Kidney epithelial cell (primary cell): Measurements from ENCODE around the gene PLA2G4F. TPM values are rescaled to one million over a fixed set of nuclear protein-coding genes. Genes with fewer than 3 reads are reported as not detected.

Source experiments
- DNase-seq: peaks from one replicate; pipeline ENCODE4 v3.0.0-alpha.2; 2010; ENCODE audit warnings: low read depth
- H3K27me3 ChIP-seq: 2 replicates; pipeline ENCODE4 v1.6.0; 2011; ENCODE audit warnings: low read length; ENCODE audit not compliant: control insufficient read depth, insufficient read depth
- H3K36me3 ChIP-seq: 2 replicates; pipeline ENCODE4 v1.5.1; 2011; ENCODE audit warnings: low read length; ENCODE audit not compliant: control insufficient read depth, insufficient read depth
- H3K4me3 ChIP-seq: 2 replicates; pipeline ENCODE4 v1.5.1; 2011; ENCODE audit warnings: low read depth, mild to moderate bottlenecking, control low read depth, low read length
- CTCF ChIP-seq: IDR thresholded peaks from 2 replicates; pipeline ENCODE4 v1.5.1; 2011; ENCODE audit warnings: mild to moderate bottlenecking, moderate library complexity, low read length, control low read depth, inconsistent platforms; ENCODE audit not compliant: insufficient read depth, poor library complexity, severe bottlenecking
- total RNA-seq: library from RNA; depleted of rRNA; stranded (reverse); fragments of >200 nt; gene quantifications from 2 replicates; pipeline ENCODE4 v1.2.3, GENCODE V29; 2015

PLA2G4F gene
- total RNA-seq, 1 donor from 2014 or later, result 0.84 TPM

- no peak for TF ChIP-seq CTCF
- DNase-seq, result no peak
- Histone ChIP-seq H3K4me3 (no peak overlapping the region), H3K27me3 (no peaks in the 10 kb centered on the region), H3K36me3 (no peaks in the 10 kb centered on the region)
Observed at GRCh38 chr15:42106288-42106687, 50.1 kb downstream of the PLA2G4F start.

- TF ChIP-seq CTCF, result no peak
- H3K36me3 ChIP-seq, result no peaks in the 10 kb centered on the region
- DNase-seq, result no peak
- H3K4me3 ChIP-seq, result no peak overlapping the region
- H3K27me3 ChIP-seq, result no peaks in the 10 kb centered on the region
Observed at GRCh38 chr15:42104095-42104891, 52.1 kb downstream of the PLA2G4F start.

GRCh38 chr15:42102646-42103235, 53.7 kb downstream of the PLA2G4F start:
- no peak for DNase-seq
- H3K4me3 ChIP-seq, result no peak overlapping the region
- H3K36me3 ChIP-seq, result no peaks in the 10 kb centered on the region
- no peak for TF ChIP-seq CTCF
- no peaks in the 10 kb centered on the region for H3K27me3 ChIP-seq

GRCh38 chr15:42101861-42102260, 54.6 kb downstream of the PLA2G4F start:
- no peak for TF ChIP-seq CTCF
- no peaks in the 10 kb centered on the region for H3K27me3 ChIP-seq
- no peaks in the 10 kb centered on the region for H3K36me3 ChIP-seq
- no peak for DNase-seq
- H3K4me3 ChIP-seq, result no peak overlapping the region

- no peak for DNase-seq
- H3K27me3 ChIP-seq, result no peaks in the 10 kb centered on the region
- no peaks in the 10 kb centered on the region for H3K36me3 ChIP-seq
- TF ChIP-seq CTCF, result no peak
- H3K4me3 ChIP-seq, result no peak overlapping the region
Observed at GRCh38 chr15:42100021-42100800, 56.2 kb downstream of the PLA2G4F start.
